Measurements from ENCODE around the gene SYP.

Gene SYP

DNA sequence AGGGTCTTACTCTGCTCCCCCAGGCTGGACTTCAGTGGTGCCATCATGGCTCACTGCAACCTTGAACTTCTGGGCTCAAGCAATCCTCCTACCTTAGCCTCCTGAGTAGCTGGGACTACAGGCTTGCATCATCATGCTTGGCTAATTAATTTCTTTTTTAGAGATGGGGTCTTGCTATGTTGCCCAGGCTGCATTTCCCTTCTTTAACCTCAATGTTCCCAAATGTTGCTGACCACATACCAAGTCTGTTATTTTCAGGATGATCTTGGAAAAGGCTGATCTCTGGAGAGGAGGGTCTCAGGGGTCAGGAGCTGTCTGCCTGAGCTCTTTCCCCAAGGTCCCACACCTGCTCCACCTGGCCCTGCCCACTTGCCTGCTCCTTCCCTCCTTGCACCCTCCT, 20.1 kb upstream of the SYP start:
- DNase-seq (ENCODE audit: low spot score) = no peak

DNA sequence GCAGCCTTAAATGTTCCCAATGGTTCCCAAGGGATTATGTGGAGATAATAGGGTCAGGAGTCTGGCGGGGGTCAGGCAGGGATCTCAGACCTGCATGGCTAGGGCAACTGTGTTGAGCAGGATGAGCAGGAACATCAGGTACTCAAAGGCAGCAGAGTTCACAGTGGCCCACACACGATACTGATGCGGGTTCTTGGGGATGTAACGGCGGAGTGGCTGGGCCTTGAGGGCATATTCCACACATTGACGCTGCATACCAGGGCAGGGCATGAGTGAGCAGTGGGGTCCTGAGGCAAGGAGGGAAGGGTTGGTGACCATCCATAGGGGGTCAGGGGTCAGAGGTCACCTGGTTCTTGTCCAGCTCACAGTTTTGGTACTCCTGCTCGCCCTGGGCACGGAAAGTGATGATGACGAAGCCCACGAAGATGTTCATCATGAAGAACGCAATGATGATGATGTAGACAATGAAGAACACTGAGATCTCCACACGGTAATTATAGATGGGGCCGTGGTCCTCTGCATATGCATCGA, 15.1 kb upstream of the SYP start:
- no peak for DNase-seq (ENCODE audit: low spot score)

DNA sequence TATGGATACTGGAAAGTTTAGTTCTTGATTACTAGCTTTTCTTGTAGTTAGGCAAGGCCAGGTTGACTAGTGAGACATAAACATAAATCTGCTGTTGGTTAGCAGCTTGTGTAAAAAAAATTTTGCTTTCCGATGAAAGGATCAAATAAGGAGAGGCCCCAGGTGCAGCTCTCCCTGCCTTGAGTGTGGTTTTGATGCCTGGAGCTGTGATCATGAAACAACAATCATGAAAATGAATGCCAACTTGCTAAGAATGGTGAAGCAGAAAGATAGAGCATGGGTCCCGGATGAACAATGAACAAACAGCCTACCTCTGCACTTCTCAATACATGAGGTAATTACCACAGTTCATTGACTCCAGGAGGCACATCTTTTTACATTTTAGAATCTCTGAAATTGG, 14.4 kb upstream of the SYP start:
- DNase-seq (ENCODE audit: low spot score) = no peak

DNA sequence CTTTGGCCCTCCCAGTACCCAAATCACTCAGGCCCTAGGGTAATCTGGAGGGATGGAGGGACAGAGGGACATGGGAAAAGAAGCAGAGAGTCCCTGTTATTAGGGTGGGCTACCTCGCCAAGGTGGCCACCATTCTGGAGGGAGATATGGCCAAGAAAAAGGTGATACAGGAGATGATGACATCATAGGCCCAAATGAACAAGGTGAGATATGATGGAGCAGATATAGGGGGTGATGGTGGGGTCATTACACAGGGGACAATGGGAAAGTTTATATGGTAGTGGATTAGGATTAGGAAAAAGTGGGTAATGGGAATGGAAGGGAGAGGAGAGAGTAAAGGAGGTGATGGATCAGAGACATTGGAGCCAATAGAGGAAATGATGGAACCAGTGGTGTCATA, 12.9 kb upstream of the SYP start:
- no peak for DNase-seq (ENCODE audit: low spot score)

DNA sequence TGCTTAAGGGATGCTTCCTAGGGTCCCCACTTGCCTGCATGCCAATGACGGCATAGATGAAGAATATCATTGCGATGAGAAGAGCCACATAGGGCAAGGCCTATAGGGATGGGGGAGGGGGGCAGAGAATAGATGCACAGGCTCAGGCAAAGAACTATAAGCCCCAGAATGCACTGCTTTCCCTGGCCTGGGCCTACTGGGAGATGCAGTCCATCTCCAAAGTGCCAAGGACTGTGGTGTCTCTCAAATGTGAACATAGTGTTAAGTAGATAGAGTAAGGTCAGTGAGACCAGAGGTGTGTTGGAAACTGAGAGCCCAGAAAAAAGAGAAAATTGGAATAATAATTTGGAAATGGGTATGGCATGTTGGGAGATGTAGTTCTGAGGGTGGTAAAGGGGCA, 12.2 kb upstream of the SYP start:
- no peak for DNase-seq (ENCODE audit: low spot score)

DNA sequence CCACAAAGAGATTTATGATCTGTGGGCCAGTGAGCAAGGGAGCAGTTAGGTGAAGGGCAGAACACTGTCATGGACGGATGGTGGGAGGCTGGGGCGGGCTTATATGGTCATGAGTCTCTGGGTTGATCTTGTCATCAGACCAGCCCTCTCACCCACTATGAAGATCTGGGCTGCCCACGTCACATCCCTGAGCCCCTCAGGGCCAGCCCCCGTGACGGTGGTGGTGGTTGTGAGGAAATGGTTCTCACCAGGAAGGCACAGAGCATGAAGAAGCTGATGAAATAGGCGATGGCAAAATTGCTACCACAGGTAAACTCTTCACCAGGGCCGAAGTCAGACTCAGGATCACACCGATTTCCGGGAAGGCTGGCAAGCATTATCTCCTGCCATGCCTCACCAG, 11.1 kb upstream of the SYP start:
- no peak for DNase-seq (ENCODE audit: low spot score)

DNA sequence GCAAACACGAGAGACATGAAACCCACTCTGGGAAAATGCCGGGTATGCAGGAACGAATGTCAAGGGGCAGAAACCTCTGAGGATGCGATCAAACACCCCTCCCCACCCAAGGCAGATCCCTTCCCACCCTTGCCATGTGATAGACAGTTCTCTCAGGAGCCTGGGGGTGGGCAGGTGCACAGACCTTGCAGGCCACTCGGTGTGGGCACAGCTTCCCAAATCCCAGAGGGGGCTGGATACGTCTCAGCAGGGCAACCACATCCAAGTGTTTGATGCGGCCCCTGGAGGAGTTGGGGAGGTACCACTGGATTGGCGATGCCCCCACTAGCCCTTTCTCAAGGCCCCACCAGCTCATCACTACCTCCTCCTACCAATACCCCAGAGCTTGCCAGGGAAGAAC, 10.4 kb upstream of the SYP start:
- DNase-seq (ENCODE audit: low spot score) = no peak

DNA sequence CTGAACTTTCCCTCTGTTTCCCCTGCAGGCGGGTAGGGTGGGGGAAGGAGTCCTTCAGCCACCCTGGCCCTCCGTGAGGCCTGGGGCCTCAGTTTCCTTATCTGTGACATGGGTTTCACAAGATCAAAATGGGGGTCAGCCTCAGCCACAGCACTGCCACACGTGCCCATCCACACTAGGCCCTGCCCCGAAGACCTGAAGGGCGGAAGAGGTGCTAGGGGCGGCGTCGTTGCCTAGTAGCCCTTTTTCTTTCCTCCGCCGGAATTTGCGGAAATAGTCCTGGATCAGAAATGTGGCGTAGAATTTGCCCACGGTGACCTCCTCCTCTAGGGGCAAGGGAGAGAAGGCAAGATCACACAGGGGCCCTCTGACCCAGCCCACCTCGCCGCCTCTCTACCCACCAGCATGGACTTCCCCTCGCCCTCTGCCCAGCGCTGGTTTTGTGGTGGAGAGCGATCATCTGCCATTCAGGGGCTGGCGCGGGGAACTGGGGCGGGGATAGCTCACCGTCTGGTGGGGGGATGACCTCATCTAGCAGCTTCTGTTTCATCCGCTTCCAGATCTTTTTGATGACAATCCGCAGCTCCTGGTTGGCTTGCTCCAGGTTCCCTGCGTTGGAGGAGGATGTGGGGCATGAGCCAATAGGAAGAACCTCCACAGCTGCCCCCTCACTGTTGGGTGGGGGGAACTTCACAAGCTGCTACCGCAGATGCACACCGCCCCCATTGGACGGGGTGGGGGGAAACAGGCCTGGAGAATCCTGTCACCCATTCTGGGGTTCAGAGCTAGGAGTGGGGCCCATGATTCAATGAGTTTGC, 9.7 kb upstream of the SYP start:
- DNase-seq (ENCODE audit: low spot score) = peak; percentile 48

DNA sequence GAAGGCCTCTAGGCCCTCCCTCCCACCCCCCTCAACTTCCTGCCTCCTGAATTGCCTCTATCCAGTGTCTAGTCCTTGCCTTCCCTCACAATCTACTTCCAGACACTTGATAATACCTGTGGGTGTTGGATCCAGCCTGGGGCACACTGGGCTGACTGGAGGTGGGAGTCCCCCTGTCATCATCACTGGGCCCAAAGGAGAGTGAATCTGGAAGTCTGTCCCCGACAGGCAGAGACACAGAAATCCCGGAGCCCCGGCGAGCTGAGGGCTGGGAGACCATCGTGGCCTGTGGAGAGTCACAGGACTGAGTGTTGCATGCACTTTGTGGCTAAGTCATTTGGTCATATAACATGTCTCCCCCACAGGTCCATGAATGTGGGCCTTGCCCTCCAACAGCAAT, 8.4 kb upstream of the SYP start:
- no peak for DNase-seq (ENCODE audit: low spot score)

DNA sequence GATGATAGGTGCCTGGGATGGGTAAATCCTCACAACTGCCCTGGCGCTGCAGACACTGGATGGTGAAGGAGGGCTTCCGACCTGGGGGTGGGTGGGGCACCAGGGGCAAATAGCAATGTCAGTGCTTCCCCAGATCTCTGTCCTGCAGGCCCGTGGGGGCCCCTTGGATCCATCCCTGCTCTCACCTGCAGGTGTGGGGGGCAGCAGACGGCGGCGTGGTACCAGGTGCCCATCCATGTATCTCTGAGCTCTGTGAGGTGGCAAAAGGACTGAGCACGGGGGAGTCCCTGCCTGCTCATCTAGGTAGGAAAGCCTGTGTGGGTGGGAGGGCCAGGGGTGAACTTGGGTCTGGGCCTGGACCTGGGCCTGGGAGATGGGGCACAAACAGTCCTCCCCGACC, 6.5 kb upstream of the SYP start:
- DNase-seq (ENCODE audit: low spot score) = no peak

DNA sequence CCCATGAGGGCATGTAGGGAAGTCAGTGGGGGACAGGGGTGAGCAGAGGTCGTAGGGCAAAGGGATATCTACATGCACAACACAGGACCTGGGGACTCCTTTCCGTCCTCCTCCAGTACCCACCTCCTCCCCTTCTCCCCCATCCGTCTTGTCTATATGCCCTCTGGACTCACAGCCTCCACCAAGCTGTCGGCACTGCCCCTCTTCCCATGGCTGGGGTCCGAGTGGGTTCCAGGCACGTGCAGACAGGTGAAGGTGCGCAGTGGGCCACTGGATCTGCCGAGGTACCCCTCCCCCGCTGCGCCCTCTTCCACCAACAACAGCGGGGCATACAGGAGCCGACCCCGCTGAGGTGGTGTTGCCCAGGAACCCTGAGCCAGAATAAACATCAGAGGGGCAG, 5.5 kb upstream of the SYP start:
- DNase-seq (ENCODE audit: low spot score) = no peak

DNA sequence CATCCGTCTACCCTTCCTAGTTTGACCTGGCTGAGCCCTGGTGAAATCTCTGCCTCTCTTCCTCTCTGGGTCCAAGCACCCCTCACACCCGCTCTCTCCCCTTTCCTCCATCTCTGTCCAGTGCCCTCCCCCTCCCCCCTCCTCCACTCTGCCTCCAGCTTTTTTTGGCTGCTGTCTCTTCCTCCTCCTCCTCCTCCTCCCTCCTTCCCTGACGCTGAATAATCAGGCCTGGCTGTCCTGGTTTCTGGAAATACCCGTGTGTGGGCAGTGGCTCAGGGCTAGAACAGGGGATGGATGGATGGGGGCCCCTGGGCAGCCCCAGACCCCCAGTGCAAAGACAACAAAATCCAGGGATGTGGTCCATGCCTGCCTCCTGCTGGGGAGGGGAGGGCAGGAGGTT, 4.7 kb upstream of the SYP start:
- DNase-seq (ENCODE audit: low spot score) = no peak

DNA sequence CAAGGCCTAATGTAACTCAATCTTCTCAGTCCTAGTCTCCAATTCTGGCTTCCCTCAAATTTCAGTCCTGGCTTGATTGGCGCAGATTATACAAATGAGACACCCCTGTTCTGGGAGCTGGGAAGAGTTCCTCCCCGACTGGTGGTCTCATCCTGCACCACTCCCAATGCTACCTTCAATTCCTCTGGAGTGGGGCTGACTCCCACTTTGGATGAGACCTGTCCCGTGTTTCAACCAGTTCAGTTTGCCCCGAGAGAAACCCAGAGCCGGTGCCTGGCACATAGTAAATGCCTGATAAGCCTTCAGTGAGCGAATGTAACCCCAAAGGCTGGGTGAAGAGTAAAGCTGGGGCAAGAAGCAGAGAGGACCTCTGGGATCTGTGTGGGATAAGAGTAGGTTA, 4.0 kb upstream of the SYP start:
- no peak for DNase-seq (ENCODE audit: low spot score)

DNA sequence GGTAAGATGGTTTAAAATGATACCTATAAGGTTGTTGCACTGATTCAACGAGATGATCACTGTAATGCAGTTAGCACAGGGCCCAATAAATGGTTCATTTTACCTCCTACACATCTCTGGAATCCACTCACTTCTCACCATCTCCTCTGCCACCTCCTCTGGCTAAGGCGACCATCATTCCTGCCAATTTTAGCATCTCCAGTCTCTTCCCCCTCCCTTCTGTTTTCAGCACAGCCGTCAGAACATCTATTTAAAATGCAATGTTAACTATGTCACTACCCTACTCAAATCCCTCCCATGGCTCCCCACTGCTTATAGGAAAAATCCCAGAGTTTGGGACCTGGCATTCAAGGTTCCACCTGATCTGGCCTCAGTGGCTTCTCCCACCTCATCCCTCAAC, 3.5 kb upstream of the SYP start:
- DNase-seq (ENCODE audit: low spot score) = peak; percentile 48

DNA sequence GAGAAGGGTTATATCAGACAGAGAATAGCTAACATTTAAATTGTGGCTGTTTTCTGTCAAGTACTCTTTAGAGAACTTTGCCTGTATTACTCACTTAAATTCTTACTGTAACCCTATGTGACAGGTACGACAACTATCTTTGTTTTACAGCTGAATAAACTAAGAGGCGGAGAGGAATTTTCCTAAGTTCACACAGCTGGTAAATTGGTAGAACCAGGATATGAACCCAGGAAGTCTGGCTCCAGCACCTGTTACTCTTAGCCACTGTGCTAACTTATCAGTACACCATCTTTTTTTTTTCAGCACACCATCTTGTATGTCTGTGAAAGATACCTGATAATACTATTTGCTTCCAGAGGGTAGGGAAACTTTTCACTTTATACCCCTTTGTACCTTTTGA, 2.0 kb upstream of the SYP start:
- DNase-seq (ENCODE audit: low spot score) = no peak

DNA sequence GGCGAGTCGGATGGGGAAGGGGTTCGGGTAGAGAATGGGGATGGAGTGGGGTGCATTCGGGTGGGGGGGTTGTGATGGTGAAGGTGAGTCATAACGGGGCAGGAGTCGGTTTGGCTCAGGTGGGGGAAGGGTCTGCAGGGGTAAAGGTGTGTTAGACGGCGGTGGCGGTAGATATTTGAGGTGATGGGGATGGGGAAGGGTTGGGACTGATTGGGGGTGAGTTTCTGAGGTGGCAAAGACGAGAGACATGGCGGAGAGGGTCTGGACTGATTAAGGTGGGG, 738 bp downstream of the SYP start:
- no peak for DNase-seq (ENCODE audit: low spot score)

DNA sequence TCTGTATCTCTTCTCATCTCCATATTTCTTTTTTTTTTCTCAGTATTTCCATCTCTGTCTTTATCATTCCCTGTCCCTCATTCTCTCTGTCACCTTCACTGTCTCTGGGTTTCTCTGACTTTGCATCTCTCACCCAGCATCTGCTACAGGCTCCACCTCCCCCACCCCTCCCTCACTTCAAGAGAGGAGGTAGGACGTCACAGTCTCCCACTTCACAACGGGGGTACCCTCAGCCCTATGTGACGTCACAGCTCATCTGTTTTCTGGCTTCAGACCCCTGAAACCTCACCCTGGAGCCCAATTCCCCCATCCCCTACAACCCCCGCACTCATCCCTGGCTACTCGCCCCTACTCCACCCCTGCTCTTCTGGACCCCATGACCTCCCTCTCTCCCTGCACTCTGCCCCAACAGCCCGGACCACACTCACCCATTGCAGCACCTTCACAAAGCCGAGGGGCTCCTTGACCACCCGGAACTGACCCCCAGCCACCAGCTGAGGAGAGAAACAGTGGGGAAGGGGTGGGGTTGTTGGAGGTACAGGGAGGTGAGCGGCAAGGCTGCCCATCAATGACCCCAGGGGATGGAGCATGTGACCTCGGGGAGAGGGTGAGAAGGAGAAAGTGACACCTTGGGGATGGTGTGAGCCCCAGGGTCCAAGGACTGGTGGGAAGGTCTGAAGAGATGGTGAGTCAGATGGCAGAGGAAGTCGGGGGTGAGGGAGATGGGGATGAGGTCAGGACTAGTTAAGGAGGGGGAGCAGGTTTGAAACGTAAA, 1.3 kb downstream of the SYP start:
- DNase-seq (ENCODE audit: low spot score) = no peak

DNA sequence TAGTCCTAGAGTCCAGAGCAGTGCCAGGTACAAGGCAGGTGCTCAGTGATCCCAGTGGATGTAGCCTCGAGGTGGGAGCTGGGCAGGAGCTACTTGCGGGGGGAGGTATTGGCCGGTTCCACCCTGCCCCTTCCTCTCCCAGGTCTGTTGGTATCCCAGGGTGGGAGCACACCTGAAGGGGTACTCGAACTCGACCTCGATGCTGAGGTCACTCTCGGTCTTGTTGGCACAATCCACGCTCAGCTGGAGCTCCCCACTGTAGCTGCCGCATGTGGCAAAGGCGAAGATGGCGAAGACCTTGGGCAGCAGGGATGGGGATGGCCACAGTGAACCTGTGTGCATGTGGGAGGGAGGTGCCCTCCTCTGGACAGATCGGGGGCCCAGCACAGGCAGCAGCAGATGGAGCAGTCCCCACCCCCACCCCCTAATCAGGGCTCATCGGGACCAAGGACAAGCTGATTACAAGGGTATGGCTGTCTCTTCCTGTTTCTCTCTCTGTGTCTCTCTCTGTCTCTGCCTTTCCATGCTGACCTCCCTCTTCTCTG, 2.4 kb downstream of the SYP start:
- no peak for DNase-seq (ENCODE audit: low spot score)

DNA sequence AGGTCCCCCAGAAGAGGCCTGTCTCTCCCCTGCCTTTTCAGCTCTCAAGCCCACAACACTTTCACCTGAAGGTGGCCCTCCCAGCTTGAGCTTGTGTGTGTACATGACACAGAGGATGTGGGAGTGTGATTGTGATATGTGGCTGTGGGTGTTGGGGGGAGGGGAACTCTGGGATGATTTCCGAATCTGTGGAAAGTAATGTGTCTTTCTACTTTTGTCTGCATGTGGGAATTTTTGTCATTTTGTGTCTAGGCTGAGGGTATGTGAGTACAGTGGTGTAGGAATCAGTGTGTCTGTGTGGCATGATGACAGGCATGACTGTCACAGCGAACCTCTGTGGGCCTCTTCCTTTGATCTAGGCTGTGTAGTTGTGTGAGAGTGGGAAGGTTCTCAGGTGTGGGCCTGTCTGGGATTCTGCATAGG, 6.4 kb downstream of the SYP start:
- no peak for DNase-seq (ENCODE audit: low spot score)

DNA sequence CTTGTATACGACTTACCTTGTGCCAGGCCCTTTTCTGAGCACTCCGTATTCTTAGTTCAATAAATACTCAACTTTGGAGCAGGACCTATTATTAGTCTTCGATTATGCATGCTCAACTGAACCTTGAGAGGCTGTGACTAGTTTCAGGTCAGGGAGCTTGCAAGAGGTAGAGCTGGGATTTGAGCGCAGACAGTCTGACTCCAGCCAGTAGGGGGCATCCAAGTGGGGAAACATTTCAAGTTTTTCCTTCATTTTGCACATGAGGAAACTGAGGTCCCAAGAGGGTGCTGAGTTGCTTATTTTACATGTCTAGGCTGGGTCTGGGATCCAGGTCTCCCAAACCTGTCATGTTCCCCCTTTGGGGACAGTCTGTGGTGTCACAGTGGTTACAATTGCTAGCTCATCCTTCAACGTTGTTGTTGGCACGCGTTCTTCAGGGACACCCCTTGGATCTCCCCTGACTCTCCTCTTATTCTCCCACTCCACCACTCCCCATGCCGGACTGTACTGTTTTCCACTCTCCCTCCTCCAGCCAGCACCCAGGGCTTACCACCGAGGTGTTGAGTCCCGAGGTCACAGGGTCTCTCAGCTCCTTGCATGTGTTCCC, 7.2 kb downstream of the SYP start:
- DNase-seq (ENCODE audit: low spot score) = no peak

DNA sequence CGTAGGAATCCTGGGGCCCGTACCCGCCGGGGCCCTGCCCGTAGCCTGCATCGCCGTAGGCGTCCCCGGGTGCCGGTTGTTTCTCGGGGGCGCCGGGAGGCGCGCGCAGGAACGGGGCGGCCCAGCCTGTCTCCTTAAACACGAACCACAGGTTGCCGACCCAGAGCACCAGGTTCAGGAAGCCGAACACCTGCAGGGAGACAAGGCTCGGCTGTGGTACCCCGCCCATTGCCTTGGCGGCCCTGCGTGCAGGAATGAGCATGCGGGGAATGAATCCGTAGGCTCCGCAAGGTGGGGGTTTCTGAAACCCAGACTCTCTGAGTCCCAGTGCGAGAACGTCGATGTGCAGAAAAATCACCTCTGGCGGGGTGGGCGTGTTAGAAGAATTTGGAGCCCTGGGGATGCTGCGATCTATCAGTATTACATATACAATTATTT, 8.4 kb downstream of the SYP start:
- DNase-seq (ENCODE audit: low spot score) = no peak

DNA sequence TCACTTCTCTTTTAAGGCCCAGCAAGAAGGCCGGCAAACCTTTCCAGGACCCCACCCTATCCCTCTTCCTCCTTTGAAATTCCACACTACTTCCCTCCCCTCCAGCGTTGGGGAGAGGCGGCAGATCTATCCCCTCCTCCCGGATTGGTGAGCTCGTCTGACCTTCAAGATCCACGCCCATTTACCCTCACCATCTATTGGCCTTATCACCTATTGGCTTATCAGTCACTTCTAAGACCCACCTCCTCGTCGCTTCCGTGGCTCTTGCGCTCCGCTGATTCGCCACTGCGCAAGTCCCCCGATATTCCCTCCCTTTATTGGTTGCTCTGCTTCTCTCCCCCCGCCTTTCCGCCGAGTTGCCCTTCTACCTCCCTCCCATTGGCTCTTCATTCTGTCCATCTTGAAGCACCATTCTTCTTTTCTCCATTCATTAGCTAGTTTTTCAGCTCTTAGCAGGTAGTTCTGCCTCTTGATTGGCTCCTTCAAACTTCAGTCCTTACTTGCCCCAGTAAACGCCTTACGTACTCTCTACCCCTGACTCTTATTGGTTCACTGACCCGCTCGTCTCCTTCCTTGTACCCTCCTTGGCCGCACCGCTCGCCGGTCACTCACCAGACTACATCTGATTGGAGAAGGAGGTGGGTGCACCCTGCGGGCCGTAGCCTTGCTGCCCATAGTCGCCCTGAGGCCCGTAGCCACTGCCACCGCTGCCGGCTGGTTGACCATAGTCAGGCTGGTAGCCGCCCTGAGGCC, 9.0 kb downstream of the SYP start:
- DNase-seq (ENCODE audit: low spot score) = peak; percentile 99
